GM21825 (cell line): Measurements from ENCODE around the gene EIF2B2.

Experiments
- ATAC-seq: cut with Tn5 transposase; IDR thresholded peaks from one replicate; pipeline ENCODE4 v1.9.1; 2021; ENCODE audit warnings: mild to moderate bottlenecking, moderate library complexity; ENCODE audit not compliant: unreplicated experiment

EIF2B2 gene

GRCh38 chr14:75002392-75003249 is at the start of gene EIF2B2:
Gene EIF2B2, plus strand, starts transcription at chr14:75002921. Its CDS starts 70 bp downstream, at chr14:75002991.
- peak; percentile 97 for ATAC-seq

- ATAC-seq, result no peak
Observed at GRCh38 chr14:74953686-74954085, 49.0 kb upstream of the EIF2B2 start.

- no peak for ATAC-seq
Observed at GRCh38 chr14:74954232-74954946, 48.3 kb upstream of the EIF2B2 start.

- no peak for ATAC-seq
Observed at GRCh38 chr14:74954947-74955228, 47.8 kb upstream of the EIF2B2 start.

- ATAC-seq, result no peak
Observed at GRCh38 chr14:74955229-74956026, 47.3 kb upstream of the EIF2B2 start, which contains the start of gene PGF. Gene PGF, minus strand, starts transcription at chr14:74955597. Its CDS starts 355 bp downstream, at chr14:74955242.

- ATAC-seq, result no peak
Observed at GRCh38 chr14:74956027-74956279, 46.8 kb upstream of the EIF2B2 start.

- no peak for ATAC-seq
Observed at GRCh38 chr14:74956280-74957072, 46.2 kb upstream of the EIF2B2 start.

- no peak for ATAC-seq
Observed at GRCh38 chr14:74959596-74960180, 43.0 kb upstream of the EIF2B2 start.

GRCh38 chr14:74960736-74961135 is 42.0 kb upstream of the EIF2B2 start:
- no peak for ATAC-seq

- no peak for ATAC-seq
Observed at GRCh38 chr14:74961238-74961911, 41.3 kb upstream of the EIF2B2 start.

GRCh38 chr14:74962046-74962445 is 40.7 kb upstream of the EIF2B2 start:
- ATAC-seq, result no peak

- no peak for ATAC-seq
Observed at GRCh38 chr14:74962493-74962892, 40.2 kb upstream of the EIF2B2 start.

GRCh38 chr14:74963178-74963704 is 39.5 kb upstream of the EIF2B2 start:
- no peak for ATAC-seq

GRCh38 chr14:74963705-74964271 is 38.9 kb upstream of the EIF2B2 start:
- no peak for ATAC-seq

- ATAC-seq, result no peak
Observed at GRCh38 chr14:74964787-74965485, 37.8 kb upstream of the EIF2B2 start.

- ATAC-seq, result no peak
Observed at GRCh38 chr14:74965486-74966153, 37.1 kb upstream of the EIF2B2 start.

- ATAC-seq, result no peak
Observed at GRCh38 chr14:74968811-74969210, 33.9 kb upstream of the EIF2B2 start.

- no peak for ATAC-seq
Observed at GRCh38 chr14:74973003-74973653, 29.6 kb upstream of the EIF2B2 start.
